ENCODE data around the gene ZFP36L1.
"Not testable (repeated sequence)": the region's sequence is repeated elsewhere in the genome, so short reads cannot be mapped to it uniquely, and the experiment has no call there.

The ZFP36L1 gene

GRCh38 chr14:68784226-68784910, 8.5 kb downstream of the ZFP36L1 start:
- DNase-seq (ENCODE audit: low spot score): no peak

DNA sequence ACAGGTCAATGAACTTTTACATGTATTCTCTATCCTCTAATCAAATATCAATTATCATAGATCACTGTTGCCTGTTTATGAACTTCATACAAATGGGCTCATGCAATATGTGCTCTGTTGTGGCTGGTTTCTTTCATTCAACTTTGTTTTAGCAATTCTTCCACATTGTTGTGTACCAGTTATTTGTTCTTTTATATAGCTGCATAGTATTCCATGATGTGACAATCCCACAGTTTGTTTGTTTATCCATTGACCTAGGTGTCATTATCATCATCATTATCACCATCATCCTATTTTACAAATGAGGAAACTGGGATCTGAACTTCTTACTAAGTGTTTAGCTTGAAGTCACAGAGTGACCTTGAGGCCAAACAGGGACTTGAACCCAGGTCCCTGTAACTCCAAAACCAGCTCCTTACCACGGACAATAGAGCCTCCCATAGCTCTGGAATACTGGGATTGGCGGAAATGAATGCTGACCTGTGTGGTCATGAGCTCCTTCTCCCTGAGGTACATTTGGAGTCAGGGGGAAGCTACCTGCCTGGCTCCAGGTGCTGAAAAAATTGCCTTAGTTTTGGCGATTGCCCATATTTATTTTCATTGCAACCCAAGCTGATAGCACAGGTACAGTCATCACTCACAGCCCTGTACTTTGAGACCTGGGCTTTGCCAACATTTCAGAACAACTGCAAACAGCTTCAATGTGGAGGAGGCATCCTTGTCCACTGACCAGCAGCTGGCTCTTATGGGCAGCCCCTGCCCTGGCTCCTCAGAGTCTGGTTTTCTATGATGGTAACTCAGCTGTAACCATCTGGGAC, 9.2 kb downstream of the ZFP36L1 start:
- no peak for DNase-seq (ENCODE audit: low spot score)

GRCh38 chr14:68782091-68782981, 10.5 kb downstream of the ZFP36L1 start:
- DNase-seq (ENCODE audit: low spot score): no peak

- no peak for DNase-seq (ENCODE audit: low spot score)
Measured at GRCh38 chr14:68781161-68782021, 11.5 kb downstream of the ZFP36L1 start.

DNA sequence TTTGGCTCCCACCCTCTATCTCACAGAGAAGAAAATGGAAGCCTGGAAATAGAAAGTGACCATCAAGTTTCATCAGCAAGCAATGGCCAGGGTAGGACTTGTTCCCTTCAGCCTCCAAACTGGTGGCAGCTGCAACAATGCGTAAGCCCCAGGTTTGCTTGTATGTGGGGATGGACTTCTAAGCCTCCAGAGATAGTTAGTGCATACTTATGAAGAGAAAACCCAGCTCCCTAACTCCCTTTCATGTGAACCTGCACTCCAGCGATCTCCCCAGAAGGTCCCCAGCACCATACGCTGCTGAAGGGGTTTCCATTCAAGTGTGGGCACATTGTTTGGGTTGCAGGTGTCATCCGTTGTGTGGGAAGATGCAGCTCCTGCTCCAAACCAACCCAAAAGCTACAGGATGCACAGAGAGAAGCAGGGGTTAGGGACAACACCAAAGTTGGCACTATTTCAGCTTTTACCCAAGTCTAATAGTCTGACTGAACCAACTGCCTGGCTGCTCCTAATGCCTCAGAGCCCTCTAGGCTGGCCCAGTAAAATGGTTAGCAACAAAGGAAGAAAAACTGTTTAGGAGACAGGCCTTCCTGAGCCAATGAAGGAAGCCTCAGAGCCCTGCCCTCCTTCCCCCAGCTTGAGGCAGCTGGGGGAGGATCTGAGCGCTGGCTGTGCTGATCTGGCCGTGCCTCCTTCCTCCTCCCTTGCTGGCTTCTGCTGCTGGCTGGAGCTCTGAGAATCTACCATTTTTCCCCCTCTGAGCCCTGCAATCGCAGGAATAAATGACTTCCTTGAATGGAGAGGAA, 12.3 kb downstream of the ZFP36L1 start:
- peak; percentile 73 for DNase-seq (ENCODE audit: low spot score)

DNA sequence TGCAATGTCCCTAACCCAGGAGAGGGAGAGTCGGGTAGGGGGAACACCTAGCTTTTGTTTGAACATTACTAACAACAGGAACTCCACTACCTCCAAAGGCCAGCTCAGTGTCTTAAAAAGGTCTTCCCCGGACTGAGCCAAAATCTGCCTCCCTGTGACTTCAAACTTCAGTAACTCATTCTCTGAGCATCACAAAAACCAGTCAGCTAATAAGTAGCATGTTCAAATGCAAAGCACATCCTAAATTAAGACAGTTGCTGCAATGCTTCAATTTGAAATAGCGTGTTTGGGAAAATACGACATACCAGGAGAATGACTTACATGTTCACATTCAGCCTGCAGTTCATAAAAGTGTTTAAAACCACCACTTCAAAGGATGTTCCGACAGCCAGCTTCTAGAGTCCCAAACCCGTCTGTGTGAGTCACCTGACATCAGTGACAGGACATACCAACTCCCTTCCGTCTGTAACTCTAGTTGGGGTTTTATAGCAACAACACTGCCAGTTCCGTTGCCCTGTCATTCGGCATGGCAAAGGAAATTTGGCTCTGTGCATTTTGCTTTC, 13.0 kb downstream of the ZFP36L1 start:
- no peak for DNase-seq (ENCODE audit: low spot score)

- DNase-seq (ENCODE audit: low spot score): no peak
Measured at GRCh38 chr14:68777644-68778043, 15.2 kb downstream of the ZFP36L1 start.

GRCh38 chr14:68775614-68776126, 17.2 kb downstream of the ZFP36L1 start:
- DNase-seq (ENCODE audit: low spot score): no peak

DNA sequence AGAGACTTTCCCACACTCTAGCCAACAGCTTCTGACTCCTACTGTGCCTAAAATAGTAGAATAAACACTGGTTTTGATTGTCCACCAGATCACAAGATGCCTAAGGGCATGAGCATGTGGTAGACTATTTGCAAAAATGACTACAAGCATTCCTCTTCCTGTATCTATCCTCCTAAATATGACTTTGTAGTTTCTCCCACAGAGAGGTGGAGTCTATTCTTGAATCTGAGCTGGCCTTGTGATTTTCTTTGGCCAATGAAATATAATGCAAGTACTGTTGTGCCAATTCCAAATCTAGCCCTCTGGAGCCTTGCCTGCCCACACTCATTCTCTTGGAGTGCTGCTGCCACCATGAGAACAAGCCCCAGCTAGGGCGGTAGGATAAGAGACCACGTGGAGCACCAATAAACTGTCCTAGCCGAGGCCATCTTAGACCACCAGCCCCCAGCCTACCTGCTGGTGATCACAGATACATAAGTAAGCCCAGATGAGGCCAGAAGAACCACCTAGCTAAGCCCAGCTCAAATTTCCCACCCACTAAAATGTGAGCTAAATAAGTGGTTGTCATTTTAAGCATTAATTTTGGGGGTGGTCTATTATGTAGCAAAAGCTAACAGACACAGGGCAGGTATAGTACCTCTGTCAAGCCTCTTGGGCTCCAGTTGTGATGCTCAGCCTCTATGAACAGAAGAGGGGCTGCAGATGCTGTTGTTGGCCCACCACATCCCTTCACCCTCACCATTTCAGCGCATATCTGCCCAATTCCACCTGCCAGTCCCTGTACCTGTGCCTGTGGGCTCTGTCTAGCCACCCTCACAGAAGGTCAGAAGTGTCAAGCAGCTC, 17.9 kb downstream of the ZFP36L1 start:
- no peak for DNase-seq (ENCODE audit: low spot score)

DNA sequence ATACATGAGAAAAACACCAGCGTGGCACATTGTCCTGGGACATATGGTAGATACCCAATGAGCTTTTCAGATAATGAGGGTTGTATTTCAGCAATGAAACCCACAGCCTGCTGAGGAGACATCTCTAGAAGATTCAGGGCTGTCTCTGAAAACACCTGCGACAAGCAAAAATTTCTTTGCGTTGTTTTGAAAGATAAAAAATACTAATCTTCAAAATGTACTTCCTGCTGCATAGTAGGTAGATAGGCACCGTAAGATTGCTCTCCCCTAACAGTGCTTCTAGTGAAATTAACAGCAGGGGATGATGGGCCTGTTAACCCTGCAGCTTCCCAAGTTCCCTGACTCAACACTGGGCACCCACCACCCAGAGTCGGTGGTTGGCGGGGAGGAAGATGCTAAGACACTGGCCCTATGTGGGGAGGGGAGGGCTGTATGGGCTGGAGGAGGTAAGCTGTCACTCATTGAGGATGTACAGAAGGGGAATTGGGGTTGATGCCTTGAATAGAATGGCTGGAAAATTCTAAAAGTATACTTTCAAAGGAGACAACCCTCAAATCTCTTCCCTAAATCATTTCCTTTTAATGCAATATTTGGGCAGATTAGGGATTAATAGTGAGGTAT, 20.0 kb downstream of the ZFP36L1 start:
- DNase-seq (ENCODE audit: low spot score): no peak

GRCh38 chr14:68771631-68772030, 21.2 kb downstream of the ZFP36L1 start:
- no peak for DNase-seq (ENCODE audit: low spot score)

DNA sequence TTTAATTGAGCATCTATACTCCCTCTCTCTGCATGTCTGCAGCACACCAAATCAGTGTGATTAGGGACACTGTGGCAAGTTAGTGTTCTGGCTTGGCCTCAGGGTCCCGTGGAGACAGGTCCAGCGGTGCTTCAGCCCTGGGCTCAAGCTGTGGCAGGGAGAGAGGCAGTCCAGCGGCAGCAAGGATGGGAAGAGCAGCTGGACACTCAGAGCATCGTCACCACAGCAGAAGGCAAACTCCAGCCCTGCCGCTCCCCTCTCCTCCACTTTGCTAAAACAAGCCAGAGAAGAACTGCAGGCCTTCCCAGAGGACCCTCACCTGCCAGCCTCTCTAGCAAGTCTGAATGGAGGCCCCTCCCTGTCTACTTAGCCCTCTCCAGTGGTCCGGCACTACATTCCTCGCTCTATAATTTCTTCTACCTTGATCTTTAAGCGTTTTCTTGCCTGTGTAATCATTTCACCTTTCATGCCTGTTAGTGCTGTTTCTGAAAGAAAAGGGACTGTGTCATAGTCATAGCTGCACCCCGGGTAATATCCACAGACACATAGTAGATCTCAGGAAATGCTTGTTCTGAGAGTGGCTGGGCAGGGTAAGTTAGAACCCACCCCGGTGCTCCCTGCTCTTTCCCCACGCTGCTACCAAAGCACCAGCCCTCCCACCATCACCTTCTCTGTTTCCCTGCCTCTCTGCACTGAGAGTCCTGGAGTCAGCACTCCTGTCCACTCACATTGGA, 22.1 kb downstream of the ZFP36L1 start:
- no peak for DNase-seq (ENCODE audit: low spot score)

- DNase-seq (ENCODE audit: low spot score): no peak
Measured at GRCh38 chr14:68770051-68770450, 22.8 kb downstream of the ZFP36L1 start.

DNA sequence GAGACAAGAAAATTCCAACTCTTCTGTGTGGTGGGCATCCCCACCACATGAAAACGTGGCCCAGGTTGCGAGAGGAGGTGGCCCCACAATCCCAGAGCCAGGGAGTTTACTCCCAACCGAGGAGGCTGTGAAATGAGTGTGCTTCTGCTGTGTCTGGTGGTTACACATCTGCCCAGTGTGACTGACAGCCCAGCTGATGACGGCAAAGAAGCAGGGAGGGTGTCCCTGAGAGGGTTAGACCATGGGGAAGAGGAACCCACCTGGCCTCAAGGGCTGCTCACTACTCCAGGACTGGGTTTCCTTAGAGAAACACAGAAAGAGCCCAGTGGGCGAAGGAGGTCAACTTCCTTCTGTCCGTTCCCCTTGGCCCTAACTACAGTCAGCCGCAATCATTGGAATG, 24.6 kb downstream of the ZFP36L1 start:
- DNase-seq (ENCODE audit: low spot score): no peak

DNA sequence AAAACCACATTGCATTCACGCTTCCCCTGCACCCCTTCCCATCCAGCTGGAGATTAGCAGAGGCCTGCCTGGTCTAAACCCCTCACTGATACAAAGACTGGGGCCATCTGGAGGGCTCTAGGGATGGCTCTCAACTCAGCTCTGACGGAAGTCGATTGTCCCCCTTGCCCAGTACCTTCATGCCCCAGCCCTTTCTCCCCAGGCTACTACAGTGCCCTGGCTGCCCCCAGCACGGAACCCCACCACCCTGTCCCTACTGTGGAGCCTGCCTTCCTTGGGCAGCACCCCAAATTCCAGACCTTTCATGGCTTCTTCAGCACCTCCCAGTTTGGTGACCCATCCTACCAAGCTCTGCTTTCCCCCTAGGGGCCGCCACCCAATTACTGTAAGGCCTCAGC, 25.6 kb downstream of the ZFP36L1 start:
- DNase-seq (ENCODE audit: low spot score): no peak

DNA sequence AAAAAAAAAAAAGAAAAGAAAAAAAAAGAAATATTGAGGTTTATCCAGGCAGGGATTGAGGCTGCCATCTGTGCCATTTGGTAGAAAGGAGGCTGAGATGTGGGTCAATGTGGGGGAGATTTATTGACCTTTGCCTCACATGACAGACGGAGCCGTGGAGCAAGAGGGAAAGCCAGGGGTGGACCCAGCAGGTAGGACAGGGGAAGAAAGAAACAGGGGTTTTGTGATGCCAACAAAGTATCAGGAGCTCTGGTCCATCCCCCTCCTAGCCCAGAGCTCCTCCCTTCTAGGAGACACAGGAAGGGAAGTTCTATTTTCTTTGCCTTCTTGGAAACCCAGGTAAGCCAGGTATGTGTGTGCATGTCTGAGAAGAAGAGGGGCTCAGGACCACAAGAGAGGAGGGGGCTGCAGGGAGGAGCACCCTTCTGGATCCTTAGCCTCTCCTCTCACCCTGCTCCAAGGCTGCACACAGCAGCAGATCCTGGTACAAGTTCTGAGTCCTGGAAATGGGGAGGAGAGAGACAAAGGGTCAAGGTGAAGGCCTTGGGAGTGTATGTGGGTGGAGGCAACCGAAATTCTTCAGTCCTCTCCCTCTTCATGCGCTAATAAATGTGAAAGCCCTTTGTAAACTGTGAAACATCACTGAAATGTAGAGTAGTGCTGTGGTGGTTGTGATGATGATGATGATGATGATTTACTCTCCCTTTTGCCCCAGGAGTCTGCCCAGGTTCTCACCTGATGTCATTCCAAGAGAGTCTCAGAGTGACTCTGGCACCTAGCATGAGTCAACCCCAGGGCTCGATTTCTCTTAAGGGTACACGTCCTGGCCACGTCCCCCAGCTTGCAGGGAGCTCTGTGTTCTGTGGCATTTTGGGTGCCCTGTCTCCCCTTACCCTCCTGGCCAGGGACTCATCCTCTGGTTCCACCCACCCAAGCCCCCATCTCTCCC, 26.3 kb downstream of the ZFP36L1 start:
- DNase-seq (ENCODE audit: low spot score): no peak

GRCh38 chr14:68763843-68764242, 29.0 kb downstream of the ZFP36L1 start:
- DNase-seq (ENCODE audit: low spot score): not testable (repeated sequence)

All from pons (tissue), 1 donor.